Transverse colon (tissue), 4 donors: Measurements from ENCODE around the gene EBF3. TPM values are rescaled to one million over a fixed set of nuclear protein-coding genes. Genes with fewer than 3 reads are reported as not detected.

Experiments used
- DNase-seq: peaks from one replicate; pipeline ENCODE4 v3.0.0-alpha.2; 2019
- H3K27ac ChIP-seq, 4 donors: fragments of 200-600 bp; sonication (generic); 2 replicates each; pipeline ENCODE4 v1.5.1; 2016 to 2018; ENCODE audit warnings: inconsistent platforms in 4 of 4
- H3K27me3 ChIP-seq: fragments of 200-600 bp; sonication (generic); 2 replicates; pipeline ENCODE4 v1.5.1; 2017; ENCODE audit warnings: inconsistent platforms
- H3K36me3 ChIP-seq, 4 donors: fragments of 200-600 bp; sonication (generic); 2 replicates each; pipeline ENCODE4 v1.5.1; 2017 to 2019; ENCODE audit warnings: inconsistent platforms in 4 of 4
- H3K4me1 ChIP-seq, 4 donors: fragments of 200-600 bp; sonication (generic); 2 replicates each; pipeline ENCODE4 v1.5.1; 2017 to 2020; ENCODE audit warnings: inconsistent platforms in 4 of 4
- H3K4me3 ChIP-seq, 4 donors: fragments of 200-600 bp; sonication (generic); 1 replicate in 1 of 4; 2 replicates in 3 of 4; pipeline versions ENCODE4 v1.5.1 to v1.6.1; 2017 to 2019; ENCODE audit warnings: inconsistent platforms in 4 of 4
- H3K9me3 ChIP-seq, 2 donors: fragments of 200-600 bp; sonication (generic); 2 replicates each; pipeline ENCODE4 v1.5.1; 2017 to 2019; ENCODE audit warnings: inconsistent platforms in 2 of 2
- CTCF ChIP-seq, 5 experiments: fragments of 200-600 bp in 3 of 5; fragments of 450-650 bp in 2 of 5; sonication (generic) in 3 of 5; IDR thresholded peaks; 1 replicate in 2 of 5; 2 replicates in 3 of 5; pipeline ENCODE4 v1.5.1; 2016 to 2017; ENCODE audit warnings: antibody characterized with exemption in 5 of 5, inconsistent platforms in 3 of 5, mild to moderate bottlenecking in 2 of 5, moderate library complexity in 1 of 5
- EP300 ChIP-seq: sonication (generic); formaldehyde crosslinking; IDR thresholded peaks from one replicate; pipeline ENCODE4 v1.6.1; 2017; ENCODE audit warnings: antibody characterized with exemption, low read depth
- POLR2A ChIP-seq: fragments of 450-650 bp; IDR thresholded peaks from one replicate; pipeline ENCODE4 v1.6.1; 2016; ENCODE audit warnings: antibody characterized with exemption, mild to moderate bottlenecking, moderate library complexity
- POLR2AphosphoS5 ChIP-seq, 3 donors: sonication (generic); formaldehyde crosslinking; IDR thresholded peaks; one replicate each; pipeline ENCODE4 v1.6.1; 2016; ENCODE audit warnings: antibody characterized with exemption in 3 of 3
- WGBS, 2 donors: methylation state at CpG; one replicate each; pipeline ENCODE4 v1.1.5; 2018; ENCODE audit warnings: low coverage in 1 of 2; 5-methylcytosine and 5-hydroxymethylcytosine counted together
- in situ Hi-C, 4 donors: fragments of 200-750 bp; cut with MboI; loops; one replicate each; pipeline versions ENCODE4 v1.15.0 to v1.15.1; 2017; ENCODE audit warnings: low sequenced_read_pairs in 3 of 4, low pct_ligation_motif_present in 1 of 4, low pct_unique_long_range_greater_than_20kb in 1 of 4
- intact Hi-C: fragments of 100-400 bp; cut with DNase I; formaldehyde crosslinking; loops from one replicate; pipeline ENCODE4 v1.15.1; 2023; ENCODE audit warnings: low total_unique reads
- total RNA-seq, 4 donors: library from RNA; depleted of rRNA; stranded (reverse); fragments of >200 nt; gene quantifications; one replicate each; pipeline ENCODE4 v1.1.0, GENCODE V29; 2016

Gene EBF3
- total RNA-seq, 4 donors from 2014 or later, result 0.37 to 6.6 (median 1.0) TPM

GRCh38 chr10:129869596-129870473 lies 94.2 kb downstream of the EBF3 start:
- in situ Hi-C loops, result no loop called here
- H3K27me3 ChIP-seq, result no peaks in the 10 kb centered on the region
- no peak for DNase-seq
- H3K9me3 ChIP-seq, result no peaks in the 10 kb centered on the region
- no peaks in the 10 kb centered on the region for H3K4me1 ChIP-seq
- no peak overlapping the region for H3K27ac ChIP-seq
- no peak for TF ChIP-seq CTCF (IDR thresholded peaks at IDR 0.05)
- TF ChIP-seq POLR2A, result no peak
- no peak for TF ChIP-seq POLR2AphosphoS5 (IDR thresholded peaks at IDR 0.05)
- TF ChIP-seq EP300, result no peak
- no peak overlapping the region for H3K4me3 ChIP-seq
- H3K36me3 ChIP-seq, result no peaks in the 10 kb centered on the region
- 94 to 95% methylated on average over 11 to 22 of the region's 22 CpGs for WGBS, 2 donors
- intact Hi-C loops, result no loop called here

GRCh38 chr10:129868449-129869035 lies 95.5 kb downstream of the EBF3 start:
- TF ChIP-seq CTCF (IDR thresholded peaks at IDR 0.05), result no peak
- no peak for TF ChIP-seq EP300
- TF ChIP-seq POLR2AphosphoS5 (IDR thresholded peaks at IDR 0.05), result no peak
- TF ChIP-seq POLR2A, result no peak
- H3K9me3 ChIP-seq, result no peaks in the 10 kb centered on the region
- intact Hi-C loops, result no loop called here
- in situ Hi-C loops, result no loop called here
- H3K27me3 ChIP-seq, result no peaks in the 10 kb centered on the region
- H3K4me3 ChIP-seq, result no peak overlapping the region
- H3K4me1 ChIP-seq, result no peaks in the 10 kb centered on the region
- 87 to 96% methylated on average over 3 to 16 of the region's 18 CpGs for WGBS, 2 donors
- no peaks in the 10 kb centered on the region for H3K36me3 ChIP-seq
- no peak overlapping the region for H3K27ac ChIP-seq
- DNase-seq, result no peak

- no peaks in the 10 kb centered on the region for H3K4me1 ChIP-seq
- no peak for DNase-seq
- no peaks in the 10 kb centered on the region for H3K9me3 ChIP-seq
- TF ChIP-seq CTCF (IDR thresholded peaks at IDR 0.05) (no peak), EP300 (no peak), POLR2A (no peak), POLR2AphosphoS5 (IDR thresholded peaks at IDR 0.05) (no peak)
- H3K27me3 ChIP-seq, result no peaks in the 10 kb centered on the region
- intact Hi-C loops (no loop called here), in situ Hi-C loops (no loop called here)
- WGBS, 2 donors, result 88 to 93% methylated on average over 6 to 36 of the region's 36 CpGs
- H3K27ac ChIP-seq, result no peak overlapping the region
- H3K4me3 ChIP-seq, result no peak overlapping the region
- H3K36me3 ChIP-seq, result no peaks in the 10 kb centered on the region
These were observed 96.4 kb downstream of the EBF3 start for GRCh38 chr10:129867631-129868179.

GRCh38 chr10:129866894-129867293 lies 97.2 kb downstream of the EBF3 start:
- H3K36me3 ChIP-seq, result no peaks in the 10 kb centered on the region
- H3K27me3 ChIP-seq, result no peaks in the 10 kb centered on the region
- H3K27ac ChIP-seq, result no peak overlapping the region
- no peaks in the 10 kb centered on the region for H3K4me1 ChIP-seq
- no peak for DNase-seq
- intact Hi-C loops, result no loop called here
- H3K4me3 ChIP-seq, result no peak overlapping the region
- 93% methylated on average over 16 of the region's 16 CpGs; no CpG with 5 or more reads in 1 of the 2 donors for WGBS, 2 donors
- in situ Hi-C loops, result no loop called here
- no peak for TF ChIP-seq POLR2AphosphoS5 (IDR thresholded peaks at IDR 0.05)
- no peak for TF ChIP-seq POLR2A
- TF ChIP-seq EP300, result no peak
- no peak for TF ChIP-seq CTCF (IDR thresholded peaks at IDR 0.05)
- no peaks in the 10 kb centered on the region for H3K9me3 ChIP-seq
